ENCODE data around the gene MYO18A. TPM values are rescaled to one million over a fixed set of nuclear protein-coding genes. Genes with fewer than 3 reads are reported as not detected.
A peak's percentile ranks its signal among the peaks of the same experiment; 100 is the strongest.

The MYO18A gene
- total RNA-seq, 2 donors from 2014 or later: 45.4 to 73.2 TPM

DNA sequence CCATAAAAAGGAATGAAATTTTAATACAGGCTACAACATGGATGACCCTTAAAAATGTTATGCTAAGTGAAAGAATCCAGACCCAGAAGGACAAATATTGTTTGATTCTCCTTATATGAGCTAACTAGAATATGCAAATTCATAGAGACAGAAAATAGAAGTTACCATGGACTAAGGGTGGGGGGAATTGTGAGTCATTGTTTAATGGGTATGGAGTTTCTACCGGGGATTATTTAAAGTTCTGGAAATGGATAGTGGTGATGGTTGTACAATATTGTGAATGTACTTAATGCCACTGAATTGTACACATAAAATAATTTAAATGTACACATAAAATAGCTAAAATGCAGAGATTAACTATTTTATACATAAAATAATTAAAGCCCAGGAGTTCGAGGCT is 9.2 kb upstream of the MYO18A start:
- no peaks in the 10 kb centered on the region for H3K36me3 ChIP-seq (replicated peaks in 1 of 2; ENCODE audit: insufficient read depth in 1 of 2, low read depth in 2 of 2)
- intact Hi-C loops (cut with DNase I): no loop called here
- H3K4me1 ChIP-seq: no peaks in the 10 kb centered on the region
- 79 to 88% methylated on average over 2 of the region's 2 CpGs for WGBS, 2 donors
- ATAC-seq (no peak), DNase-seq (no peak)
- no peak for TF ChIP-seq POLR2A (IDR thresholded peaks at IDR 0.05)
- TF ChIP-seq, protein P1, sequence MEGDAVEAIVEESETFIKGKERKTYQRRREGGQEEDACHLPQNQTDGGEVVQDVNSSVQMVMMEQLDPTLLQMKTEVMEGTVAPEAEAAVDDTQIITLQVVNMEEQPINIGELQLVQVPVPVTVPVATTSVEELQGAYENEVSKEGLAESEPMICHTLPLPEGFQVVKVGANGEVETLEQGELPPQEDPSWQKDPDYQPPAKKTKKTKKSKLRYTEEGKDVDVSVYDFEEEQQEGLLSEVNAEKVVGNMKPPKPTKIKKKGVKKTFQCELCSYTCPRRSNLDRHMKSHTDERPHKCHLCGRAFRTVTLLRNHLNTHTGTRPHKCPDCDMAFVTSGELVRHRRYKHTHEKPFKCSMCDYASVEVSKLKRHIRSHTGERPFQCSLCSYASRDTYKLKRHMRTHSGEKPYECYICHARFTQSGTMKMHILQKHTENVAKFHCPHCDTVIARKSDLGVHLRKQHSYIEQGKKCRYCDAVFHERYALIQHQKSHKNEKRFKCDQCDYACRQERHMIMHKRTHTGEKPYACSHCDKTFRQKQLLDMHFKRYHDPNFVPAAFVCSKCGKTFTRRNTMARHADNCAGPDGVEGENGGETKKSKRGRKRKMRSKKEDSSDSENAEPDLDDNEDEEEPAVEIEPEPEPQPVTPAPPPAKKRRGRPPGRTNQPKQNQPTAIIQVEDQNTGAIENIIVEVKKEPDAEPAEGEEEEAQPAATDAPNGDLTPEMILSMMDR (IDR thresholded peaks at IDR 0.05): no peak
- H3K4me3 ChIP-seq: no peak overlapping the region
- no peaks in the 10 kb centered on the region for H3K9me3 ChIP-seq
- H3K27me3 ChIP-seq: no peaks in the 10 kb centered on the region
- H3K27ac ChIP-seq: no peak overlapping the region

DNA sequence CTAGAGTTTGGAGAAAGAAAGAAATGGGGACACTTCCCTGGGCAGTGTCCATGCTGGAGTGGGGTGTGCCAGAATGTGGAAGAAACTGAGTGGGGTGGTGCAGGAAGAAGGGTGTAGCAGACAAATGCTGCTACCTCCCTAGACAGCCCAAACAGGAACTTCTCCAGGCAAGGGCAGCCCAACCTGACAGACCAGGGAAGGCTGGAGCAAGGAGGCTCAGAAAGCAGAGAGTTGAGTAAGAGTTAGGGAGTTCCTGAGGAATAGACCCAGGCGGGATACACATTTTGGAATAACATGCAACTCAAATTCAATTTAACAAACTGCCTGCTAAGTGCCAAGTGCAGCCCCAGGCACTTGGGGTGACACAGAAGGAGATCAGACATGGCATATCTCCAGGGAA is 1.0 kb upstream of the MYO18A start:
- peak overlapping the region in 1 of 4 donors; percentile 98 for H3K27ac ChIP-seq
- H3K9me3 ChIP-seq: no peaks in the 10 kb centered on the region
- no peak for ATAC-seq
- H3K27me3 ChIP-seq: no peaks in the 10 kb centered on the region
- 67 to 94% methylated on average over 1 of the region's 1 CpG for WGBS, 2 donors
- H3K4me3 ChIP-seq: no peak overlapping the region
- intact Hi-C loops (cut with DNase I): loop anchor here (5.0 kb wide), 1 partner anchor 34 kb away; no protein-coding TSS in a partner anchor
- no peak for TF ChIP-seq POLR2A (IDR thresholded peaks at IDR 0.05)
- TF ChIP-seq, protein P1 (IDR thresholded peaks at IDR 0.05): no peak
- no peak for DNase-seq
- H3K4me1 ChIP-seq: peaks cover 38% of the 10 kb centered on the region
- no peaks in the 10 kb centered on the region for H3K36me3 ChIP-seq (replicated peaks in 1 of 2; ENCODE audit: insufficient read depth in 1 of 2, low read depth in 2 of 2)

DNA sequence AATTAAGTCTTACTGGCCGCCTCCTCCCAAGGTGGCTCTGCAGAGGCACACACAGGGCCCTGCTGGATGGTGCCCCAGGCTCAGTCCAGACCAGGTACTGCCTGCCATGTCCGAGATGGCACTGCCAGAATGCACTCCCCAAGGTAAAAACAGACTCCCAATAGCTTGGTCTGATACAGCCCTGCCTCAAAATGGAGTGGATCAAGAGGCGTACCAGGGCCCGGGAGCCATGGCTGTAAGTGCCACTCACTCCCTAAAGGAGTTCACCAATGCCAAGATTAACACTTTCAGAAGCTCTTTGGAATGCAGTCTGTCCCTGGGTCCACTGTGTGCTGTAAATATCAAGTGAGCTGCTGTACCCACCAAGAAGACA is 576 bp upstream of the MYO18A start:
- Histone ChIP-seq H3K27me3 (no peaks in the 10 kb centered on the region), H3K4me3 (no peak overlapping the region), H3K36me3 (replicated peaks in 1 of 2; ENCODE audit: insufficient read depth in 1 of 2, low read depth in 2 of 2) (no peaks in the 10 kb centered on the region), H3K9me3 (no peaks in the 10 kb centered on the region), H3K27ac (peak overlapping the region; percentile 95 to 98 (median 98)), H3K4me1 (peaks cover 41% of the 10 kb centered on the region)
- DNase-seq (no peak), ATAC-seq (no peak)
- TF ChIP-seq POLR2A (IDR thresholded peaks at IDR 0.05): no peak
- TF ChIP-seq, protein P1 (IDR thresholded peaks at IDR 0.05): no peak
- intact Hi-C loops (cut with DNase I): loop anchor here (5.0 kb wide), 1 partner anchor 33 kb away; no protein-coding TSS in a partner anchor
- WGBS, 2 donors: 60 to 100% methylated on average over 2 to 4 of the region's 4 CpGs

DNA sequence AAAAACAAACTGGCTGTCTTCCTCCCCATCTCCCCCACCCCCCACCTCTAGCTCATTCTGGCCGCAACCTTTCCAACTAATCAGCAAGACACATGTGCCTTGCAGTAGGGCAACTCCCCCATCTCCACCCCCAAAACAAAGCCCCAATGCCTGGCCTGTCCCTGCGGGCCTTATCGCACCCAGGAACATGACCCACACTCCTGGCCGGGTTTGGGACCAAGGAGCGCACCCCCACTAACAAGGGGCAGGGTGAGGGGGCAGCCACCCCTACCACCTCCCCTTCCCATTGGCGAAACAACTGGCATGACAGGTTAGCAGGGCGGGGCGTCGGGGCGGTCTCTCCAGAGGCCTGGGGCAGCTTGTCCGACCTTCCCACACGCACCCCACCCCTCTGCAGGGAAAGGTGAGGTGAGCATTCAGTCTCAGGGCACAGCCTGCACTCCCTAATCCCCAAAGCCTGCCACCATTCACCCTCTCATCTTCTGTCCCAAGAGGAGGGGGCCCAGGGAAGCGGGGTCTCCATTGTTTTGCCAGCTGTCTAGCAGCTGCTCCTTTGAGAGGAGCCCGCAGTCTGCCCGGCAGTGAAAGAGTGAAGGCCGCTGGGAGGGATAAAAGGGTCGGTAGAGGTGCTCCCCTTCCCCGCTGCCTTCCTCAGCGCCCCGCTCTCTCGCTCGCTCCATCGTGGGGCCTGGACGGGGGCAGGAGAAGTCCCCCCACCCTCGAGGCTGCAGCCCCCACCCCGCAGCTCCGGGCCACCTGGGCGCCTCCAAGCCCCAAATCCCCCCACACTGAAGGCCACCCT is 765 bp downstream of the MYO18A start:
- Histone ChIP-seq H3K36me3 (replicated peaks in 1 of 2; ENCODE audit: insufficient read depth in 1 of 2, low read depth in 2 of 2) (no peaks in the 10 kb centered on the region), H3K9me3 (no peaks in the 10 kb centered on the region), H3K27me3 (no peaks in the 10 kb centered on the region), H3K4me1 (peaks cover 43% of the 10 kb centered on the region), H3K4me3 (peak overlapping the region in 1 of 2 donors; percentile 33), H3K27ac (peak overlapping the region; percentile 95 to 98 (median 98))
- 2 to 7% methylated on average over 8 to 28 of the region's 28 CpGs for WGBS, 2 donors
- ATAC-seq: peak; percentile 32
- TF ChIP-seq POLR2A (IDR thresholded peaks at IDR 0.05): peak; percentile 62 to 95 (median 81)
- TF ChIP-seq, protein P1 (IDR thresholded peaks at IDR 0.05): no peak
- peak; percentile 79 to 95 (median 90) for DNase-seq
- intact Hi-C loops (cut with DNase I): loop anchor here (5.0 kb wide), 1 partner anchor 32 kb away; no protein-coding TSS in a partner anchor
